Liver (tissue), 9 donors: ENCODE data around the gene MKNK2. TPM values are rescaled to one million over a fixed set of nuclear protein-coding genes. Genes with fewer than 3 reads are reported as not detected.

Source experiments
- DNase-seq: peaks from one replicate; pipeline ENCODE4 v3.0.0-alpha.2; 2017; ENCODE audit warnings: low spot score
- H3K27ac ChIP-seq, 2 donors: one replicate each; pipeline ENCODE4 v1.7.0; 2013; ENCODE audit warnings: inconsistent platforms in 2 of 2, low read length in 2 of 2, control low read depth in 1 of 2, low read depth in 1 of 2, mild to moderate bottlenecking in 1 of 2
- H3K27me3 ChIP-seq, 4 donors: one replicate each; pipeline versions ENCODE4 v1.6.1 to v1.7.0; 2013; ENCODE audit warnings: low read length in 3 of 4, inconsistent platforms in 1 of 4, mild to moderate bottlenecking in 1 of 4, moderate library complexity in 1 of 4; ENCODE audit not compliant: control insufficient read depth in 4 of 4, insufficient read depth in 4 of 4
- H3K36me3 ChIP-seq, 4 donors: one replicate each; pipeline versions ENCODE4 v1.6.1 to v1.7.0; 2013; ENCODE audit warnings: low read length in 3 of 4, mild to moderate bottlenecking in 3 of 4, low read depth in 1 of 4, moderate library complexity in 1 of 4; ENCODE audit not compliant: control insufficient read depth in 4 of 4, insufficient read depth in 3 of 4
- H3K4me1 ChIP-seq, 4 donors: one replicate each; pipeline versions ENCODE4 v1.6.1 to v1.7.0; 2013; ENCODE audit warnings: low read length in 3 of 4, mild to moderate bottlenecking in 3 of 4, moderate library complexity in 1 of 4; ENCODE audit not compliant: control insufficient read depth in 4 of 4, insufficient read depth in 4 of 4
- H3K4me3 ChIP-seq, 3 donors: one replicate each; pipeline versions ENCODE4 v1.6.1 to v1.7.0; 2013; ENCODE audit warnings: low read length in 3 of 3, control low read depth in 1 of 3, low read depth in 1 of 3, mild to moderate bottlenecking in 1 of 3
- H3K9ac ChIP-seq, 2 donors: one replicate each; pipeline ENCODE4 v1.7.0; 2013; ENCODE audit warnings: low read length in 2 of 2, mild to moderate bottlenecking in 2 of 2, moderate library complexity in 2 of 2, control low read depth in 1 of 2, low read depth in 1 of 2
- H3K9me3 ChIP-seq, 4 donors: one replicate each; pipeline versions ENCODE4 v1.6.1 to v1.7.0; 2013; ENCODE audit warnings: low read length in 3 of 4; ENCODE audit not compliant: control insufficient read depth in 4 of 4
- ATF3 ChIP-seq: IDR thresholded peaks from 2 replicates; pipeline ENCODE4 v1.6.1; 2016; ENCODE audit warnings: antibody characterized with exemption
- EGR1 ChIP-seq, 2 donors: IDR thresholded peaks; 2 replicates each; pipeline ENCODE4 v1.6.1; 2016 to 2018; ENCODE audit warnings: antibody characterized with exemption in 2 of 2, low read depth in 2 of 2
- FOXA1 ChIP-seq: IDR thresholded peaks from 2 replicates; pipeline ENCODE4 v1.6.1; 2016; ENCODE audit warnings: antibody characterized with exemption
- FOXA2 ChIP-seq: IDR thresholded peaks from 2 replicates; pipeline ENCODE4 v1.6.1; 2016; ENCODE audit warnings: antibody characterized with exemption
- GABPA ChIP-seq, 2 donors: IDR thresholded peaks in 1 of 2; conservative IDR thresholded peaks in 1 of 2; 2 replicates each; pipeline ENCODE4 v1.6.1; 2016; ENCODE audit warnings: antibody characterized with exemption in 2 of 2, mild to moderate bottlenecking in 1 of 2, moderate library complexity in 1 of 2
- HNF4A ChIP-seq, 2 donors: conservative IDR thresholded peaks; 2 replicates each; pipeline ENCODE4 v1.6.1; 2016; ENCODE audit warnings: antibody characterized with exemption in 2 of 2, mild to moderate bottlenecking in 2 of 2
- HNF4G ChIP-seq: IDR thresholded peaks from 2 replicates; pipeline ENCODE4 v1.6.1; 2016; ENCODE audit warnings: antibody characterized with exemption
- JUND ChIP-seq, 2 donors: IDR thresholded peaks; 2 replicates each; pipeline ENCODE4 v1.6.1; 2016; ENCODE audit warnings: antibody characterized with exemption in 2 of 2
- NR2F2 ChIP-seq: IDR thresholded peaks from 2 replicates; pipeline ENCODE4 v1.6.1; 2016; ENCODE audit warnings: antibody characterized with exemption
- RAD21 ChIP-seq, 2 donors: IDR thresholded peaks; 2 replicates each; pipeline ENCODE4 v1.6.1; 2016; ENCODE audit warnings: antibody characterized with exemption in 2 of 2, mild to moderate bottlenecking in 2 of 2
- REST ChIP-seq: IDR thresholded peaks from 2 replicates; pipeline ENCODE4 v1.6.1; 2016; ENCODE audit warnings: antibody characterized with exemption, mild to moderate bottlenecking
- RXRA ChIP-seq, 2 donors: IDR thresholded peaks; 2 replicates each; pipeline ENCODE4 v1.6.1; 2017 to 2018; ENCODE audit warnings: antibody characterized with exemption in 2 of 2, mild to moderate bottlenecking in 1 of 2
- SP1 ChIP-seq: IDR thresholded peaks from 2 replicates; pipeline ENCODE4 v1.6.1; 2018; ENCODE audit warnings: antibody characterized with exemption, mild to moderate bottlenecking
- TAF1 ChIP-seq: conservative IDR thresholded peaks from 2 replicates; pipeline ENCODE4 v1.6.1; 2016; ENCODE audit warnings: antibody characterized with exemption, mild to moderate bottlenecking
- YY1 ChIP-seq: IDR thresholded peaks from 2 replicates; pipeline ENCODE4 v1.6.1; 2016; ENCODE audit warnings: antibody characterized with exemption, mild to moderate bottlenecking
- WGBS: extraction: QIAGEN DNeasy Blood & Tissue Kit; methylation state at CpG from one replicate; pipeline ENCODE4 v1.1.7; 2013; 5-methylcytosine and 5-hydroxymethylcytosine counted together
- polyA plus RNA-seq, 2 donors: library from polyadenylated mRNA; stranded (reverse) in 1 of 2; unstranded in 1 of 2; fragments of 200-250 nt in 1 of 2; fragments of >200 nt in 1 of 2; fragmentation: Nextera tagmentation in 1 of 2; extraction: Ambion mirVana in 1 of 2; gene quantifications; one replicate each; pipeline versions ENCODE4 v1.2.1 to v1.2.3, GENCODE V29; 2013 to 2015
- total RNA-seq, 2 donors: library from RNA; depleted of rRNA; stranded (reverse); fragments of >200 nt; gene quantifications; one replicate each; pipeline ENCODE4 v1.2.3, GENCODE V29; 2014
- TF ChIP-seq, protein P1 (sequence below): IDR thresholded peaks from 2 replicates; pipeline ENCODE4 v1.6.1; 2016; ENCODE audit warnings: antibody characterized with exemption
- TF ChIP-seq, protein P2 (sequence below): IDR thresholded peaks from 2 replicates; pipeline ENCODE4 v1.6.1; 2016; ENCODE audit warnings: antibody characterized with exemption
- TF ChIP-seq, protein P3 (sequence below): fragments of 150-350 bp; IDR thresholded peaks from 2 replicates; pipeline ENCODE4 v1.5.1; 2017; ENCODE audit warnings: improper control_type of control experiment, low read depth, low read length; ENCODE audit not compliant: missing input control
- donor health status: healthy.
- donor health status: healthy.
- donor health status: healthy.
- donor health status: healthy.
- donor health status: healthy.

MKNK2 gene
- total and polyA plus RNA-seq, 4 donors = 24.7 to 105 (median 46.4) TPM

DNA sequence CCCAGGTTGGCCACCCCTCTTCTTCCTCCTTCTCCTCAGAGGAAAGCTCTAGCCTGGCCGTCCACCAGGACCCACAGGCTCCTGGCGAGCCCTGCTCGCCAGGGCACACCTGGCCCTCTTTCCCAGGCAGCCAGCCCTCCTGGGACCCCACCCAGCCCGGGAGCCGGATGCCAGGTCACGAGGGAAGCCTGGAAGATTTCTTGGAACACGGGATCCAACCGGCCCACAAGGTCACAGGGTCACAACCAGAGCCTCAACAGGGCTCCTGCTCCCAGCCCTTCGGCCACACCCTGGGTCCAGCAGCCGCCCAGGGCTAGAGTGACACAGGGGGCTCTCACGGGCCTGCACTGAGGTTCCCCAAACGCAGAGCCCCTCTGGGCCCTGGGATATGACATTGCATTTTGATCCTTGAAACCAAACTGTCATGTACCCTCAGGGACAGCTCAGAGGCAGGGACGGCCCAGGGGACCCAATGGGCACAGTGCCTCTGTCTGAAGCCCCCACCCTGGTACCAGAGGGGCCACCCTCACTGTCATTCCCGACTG lies 5.5 kb downstream of the MKNK2 start:
- Histone ChIP-seq H3K9ac (no peak overlapping the region), H3K4me3 (no peak overlapping the region), H3K4me1 (peaks cover 44 to 86% (median 82%) of the 10 kb centered on the region in 4 donors), H3K9me3 (no peaks in the 10 kb centered on the region), H3K36me3 (peaks cover 0 to 14% (median 6%) of the 10 kb centered on the region in 4 donors), H3K27me3 (no peaks in the 10 kb centered on the region), H3K27ac (peak overlapping the region in 1 of 2 donors; percentile 21)
- TF ChIP-seq REST (no peak), TAF1 (no peak), NR2F2 (no peak), JUND (IDR thresholded peaks at IDR 0.05) (no peak), ATF3 (no peak), HNF4G (no peak), EGR1 (IDR thresholded peaks at IDR 0.05; ENCODE audit: low read depth in 2 of 2) (no peak), GABPA (IDR thresholded peaks at IDR 0.05 in 1 of 2, conservative IDR thresholded peaks at IDR 0.05 in 1 of 2) (no peak), RAD21 (IDR thresholded peaks at IDR 0.05) (no peak), HNF4A (conservative IDR thresholded peaks at IDR 0.05) (no peak), FOXA1 (no peak), YY1 (no peak), FOXA2 (no peak), SP1 (no peak), RXRA (IDR thresholded peaks at IDR 0.05) (no peak)
- TF ChIP-seq, protein P1, sequence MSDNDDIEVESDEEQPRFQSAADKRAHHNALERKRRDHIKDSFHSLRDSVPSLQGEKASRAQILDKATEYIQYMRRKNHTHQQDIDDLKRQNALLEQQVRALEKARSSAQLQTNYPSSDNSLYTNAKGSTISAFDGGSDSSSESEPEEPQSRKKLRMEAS = no peak
- TF ChIP-seq, protein P2, sequence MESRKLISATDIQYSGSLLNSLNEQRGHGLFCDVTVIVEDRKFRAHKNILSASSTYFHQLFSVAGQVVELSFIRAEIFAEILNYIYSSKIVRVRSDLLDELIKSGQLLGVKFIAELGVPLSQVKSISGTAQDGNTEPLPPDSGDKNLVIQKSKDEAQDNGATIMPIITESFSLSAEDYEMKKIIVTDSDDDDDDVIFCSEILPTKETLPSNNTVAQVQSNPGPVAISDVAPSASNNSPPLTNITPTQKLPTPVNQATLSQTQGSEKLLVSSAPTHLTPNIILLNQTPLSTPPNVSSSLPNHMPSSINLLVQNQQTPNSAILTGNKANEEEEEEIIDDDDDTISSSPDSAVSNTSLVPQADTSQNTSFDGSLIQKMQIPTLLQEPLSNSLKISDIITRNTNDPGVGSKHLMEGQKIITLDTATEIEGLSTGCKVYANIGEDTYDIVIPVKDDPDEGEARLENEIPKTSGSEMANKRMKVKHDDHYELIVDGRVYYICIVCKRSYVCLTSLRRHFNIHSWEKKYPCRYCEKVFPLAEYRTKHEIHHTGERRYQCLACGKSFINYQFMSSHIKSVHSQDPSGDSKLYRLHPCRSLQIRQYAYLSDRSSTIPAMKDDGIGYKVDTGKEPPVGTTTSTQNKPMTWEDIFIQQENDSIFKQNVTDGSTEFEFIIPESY = no peak
- TF ChIP-seq, protein P3, sequence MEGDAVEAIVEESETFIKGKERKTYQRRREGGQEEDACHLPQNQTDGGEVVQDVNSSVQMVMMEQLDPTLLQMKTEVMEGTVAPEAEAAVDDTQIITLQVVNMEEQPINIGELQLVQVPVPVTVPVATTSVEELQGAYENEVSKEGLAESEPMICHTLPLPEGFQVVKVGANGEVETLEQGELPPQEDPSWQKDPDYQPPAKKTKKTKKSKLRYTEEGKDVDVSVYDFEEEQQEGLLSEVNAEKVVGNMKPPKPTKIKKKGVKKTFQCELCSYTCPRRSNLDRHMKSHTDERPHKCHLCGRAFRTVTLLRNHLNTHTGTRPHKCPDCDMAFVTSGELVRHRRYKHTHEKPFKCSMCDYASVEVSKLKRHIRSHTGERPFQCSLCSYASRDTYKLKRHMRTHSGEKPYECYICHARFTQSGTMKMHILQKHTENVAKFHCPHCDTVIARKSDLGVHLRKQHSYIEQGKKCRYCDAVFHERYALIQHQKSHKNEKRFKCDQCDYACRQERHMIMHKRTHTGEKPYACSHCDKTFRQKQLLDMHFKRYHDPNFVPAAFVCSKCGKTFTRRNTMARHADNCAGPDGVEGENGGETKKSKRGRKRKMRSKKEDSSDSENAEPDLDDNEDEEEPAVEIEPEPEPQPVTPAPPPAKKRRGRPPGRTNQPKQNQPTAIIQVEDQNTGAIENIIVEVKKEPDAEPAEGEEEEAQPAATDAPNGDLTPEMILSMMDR = no peak
- WGBS = 55% methylated on average over 14 of the region's 14 CpGs
- DNase-seq = no peak
